GM19023 (cell line): ENCODE measurements around the gene SPRYD4.

ENCODE experiments used
- ATAC-seq: cut with Tn5 transposase; IDR thresholded peaks from one replicate; pipeline ENCODE4 v1.9.1; 2021; ENCODE audit warnings: mild to moderate bottlenecking, moderate library complexity; ENCODE audit not compliant: unreplicated experiment

SPRYD4 gene

GRCh38 chr12:56520506-56520905 lies 52.1 kb downstream of the SPRYD4 start:
- ATAC-seq, result no peak

GRCh38 chr12:56521209-56521589 lies 52.8 kb downstream of the SPRYD4 start:
- no peak for ATAC-seq

GRCh38 chr12:56521590-56522371 lies 53.4 kb downstream of the SPRYD4 start, which contains the start of gene RBMS2:
Gene RBMS2, plus strand, starts transcription at chr12:56521820. Its CDS starts 204 bp downstream, at chr12:56522024.
- no peak for ATAC-seq

GRCh38 chr12:56522411-56523193 lies 54.2 kb downstream of the SPRYD4 start:
- no peak for ATAC-seq

GRCh38 chr12:56528846-56529245 lies 60.5 kb downstream of the SPRYD4 start:
- no peak for ATAC-seq
